Measurements from ENCODE around the gene FRMPD3. TPM values are rescaled to one million over a fixed set of nuclear protein-coding genes. Genes with fewer than 3 reads are reported as not detected.

Gene FRMPD3
- total RNA-seq, 1 experiment from 2014 or later: 0.05 TPM

- no peaks in the 10 kb centered on the region for H3K9me3 Mint-ChIP-seq (ENCODE audit: unreplicated experiment)
These were observed 1.8 kb upstream of the FRMPD3 start for GRCh38 chrX:107447642-107448041.

DNA sequence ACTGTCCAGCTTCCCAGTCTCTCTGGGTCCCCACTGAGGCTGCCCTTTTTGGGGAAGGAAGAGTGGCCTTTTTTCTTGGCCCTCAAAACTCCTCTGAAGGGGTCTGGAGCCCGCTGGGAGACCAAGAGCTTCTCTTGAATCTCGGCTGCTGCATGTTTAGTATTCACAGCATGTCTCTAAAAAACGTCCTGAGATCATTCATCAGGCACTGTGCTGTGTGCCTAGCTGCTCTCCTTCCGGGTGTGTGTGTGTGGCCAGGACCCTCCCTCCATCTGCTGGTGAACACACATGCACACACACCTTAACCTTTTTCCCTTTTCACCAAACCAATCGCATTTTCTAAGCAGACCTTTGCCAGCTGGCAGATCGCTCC is 841 bp upstream of the FRMPD3 start:
- H3K27me3 ChIP-seq (replicated peaks; ENCODE audit: control insufficient read depth, insufficient read depth, low read length): no peaks in the 10 kb centered on the region
- intact Hi-C loops (cut with micrococcal nuclease; ENCODE audit: unreplicated experiment): loop anchor here (10.0 kb wide), 1 partner anchor 344 kb away; no protein-coding TSS in a partner anchor
- TF ChIP-seq CTCF (IDR thresholded peaks at IDR 0.05; ENCODE audit: insufficient read depth in 1 of 2, low read depth in 1 of 2, low read length in 1 of 2, severe bottlenecking in 1 of 2, unreplicated experiment in 1 of 2): no peak
- ChIA-PET POLR2A (no interaction called here), CTCF (no interaction called here)
- no peak for DNase-seq
- Mint-ChIP-seq H3K4me3 (ENCODE audit: unreplicated experiment) (peak overlapping the region; percentile 69), H3K4me1 (ENCODE audit: low read depth, unreplicated experiment) (no peaks in the 10 kb centered on the region), H3K27ac (ENCODE audit: unreplicated experiment) (no peak overlapping the region), H3K36me3 (ENCODE audit: insufficient read depth, unreplicated experiment) (no peaks in the 10 kb centered on the region), H3K27me3 (ENCODE audit: insufficient read depth, unreplicated experiment) (peaks cover 21% of the 10 kb centered on the region), H3K9me3 (ENCODE audit: unreplicated experiment) (no peaks in the 10 kb centered on the region)
- no peaks in the 10 kb centered on the region for H3K9me3 ChIP-seq
- no peaks in the 10 kb centered on the region for H3K36me3 ChIP-seq (ENCODE audit: control insufficient read depth, insufficient read depth, low read length)
- BruUV-seq (replicated peaks): no TSS peak
- no peak overlapping the region for H3K4me3 ChIP-seq (ENCODE audit: low read depth, low read length)
- H3K4me1 ChIP-seq: no peaks in the 10 kb centered on the region

More at GRCh38 chrX:107447642-107448041, 1.8 kb upstream of the FRMPD3 start:
- H3K27me3 Mint-ChIP-seq (ENCODE audit: insufficient read depth, unreplicated experiment): peaks cover 20% of the 10 kb centered on the region
- ChIA-PET POLR2A (no interaction called here), CTCF (no interaction called here)
- H3K27me3 ChIP-seq (replicated peaks; ENCODE audit: control insufficient read depth, insufficient read depth, low read length): no peaks in the 10 kb centered on the region
- no peaks in the 10 kb centered on the region for H3K4me1 Mint-ChIP-seq (ENCODE audit: low read depth, unreplicated experiment)
- H3K4me1 ChIP-seq: no peaks in the 10 kb centered on the region
- TF ChIP-seq CTCF (IDR thresholded peaks at IDR 0.05; ENCODE audit: insufficient read depth in 1 of 2, low read depth in 1 of 2, low read length in 1 of 2, severe bottlenecking in 1 of 2, unreplicated experiment in 1 of 2): no peak
- H3K27ac Mint-ChIP-seq (ENCODE audit: unreplicated experiment): no peak overlapping the region
- BruUV-seq (replicated peaks): no TSS peak
- H3K36me3 ChIP-seq (ENCODE audit: control insufficient read depth, insufficient read depth, low read length): no peaks in the 10 kb centered on the region
- no peak overlapping the region for H3K4me3 ChIP-seq (ENCODE audit: low read depth, low read length)
- DNase-seq: no peak
- H3K36me3 Mint-ChIP-seq (ENCODE audit: insufficient read depth, unreplicated experiment): no peaks in the 10 kb centered on the region
- intact Hi-C loops (cut with micrococcal nuclease; ENCODE audit: unreplicated experiment): loop anchor here (10.0 kb wide), 1 partner anchor 343 kb away; no protein-coding TSS in a partner anchor
- no peak overlapping the region for H3K4me3 Mint-ChIP-seq (ENCODE audit: unreplicated experiment)
- H3K9me3 ChIP-seq: no peaks in the 10 kb centered on the region

DNA sequence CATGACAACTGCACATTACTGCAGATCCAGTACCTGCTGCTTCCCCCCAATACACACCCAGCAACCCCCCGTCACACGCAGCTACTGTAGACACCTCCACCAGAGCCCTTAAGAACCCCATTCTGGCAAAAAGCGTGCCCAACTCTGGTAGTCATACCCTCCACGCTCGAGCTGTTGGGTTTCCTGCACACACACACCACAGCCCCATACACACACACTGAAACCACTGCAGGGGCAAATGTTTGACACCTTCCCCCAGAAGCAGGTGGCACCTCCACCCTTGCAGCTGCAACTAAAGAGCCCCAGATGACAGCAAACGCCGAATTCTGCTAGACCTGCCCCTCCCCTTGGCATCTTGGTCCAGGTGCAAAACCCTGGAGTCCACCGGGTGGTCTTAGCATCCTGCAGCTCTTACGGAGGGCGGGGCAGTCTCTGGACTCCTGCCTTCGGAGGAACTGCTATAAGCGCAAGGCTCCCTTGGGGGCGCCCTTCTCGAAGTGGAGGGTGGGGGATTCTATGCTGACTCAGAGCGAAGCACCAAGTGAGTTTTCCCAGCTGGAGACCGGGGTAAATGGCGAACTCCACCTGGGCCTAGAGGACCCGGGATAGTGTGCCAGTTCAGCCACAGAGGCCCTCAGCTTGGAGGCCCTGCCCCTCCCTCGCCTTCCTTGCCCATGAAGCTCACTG is 1.5 kb downstream of the FRMPD3 start:
- Histone ChIP-seq H3K9me3 (no peaks in the 10 kb centered on the region), H3K36me3 (ENCODE audit: control insufficient read depth, insufficient read depth, low read length) (no peaks in the 10 kb centered on the region), H3K4me3 (ENCODE audit: low read depth, low read length) (no peak overlapping the region), H3K4me1 (no peaks in the 10 kb centered on the region), H3K27me3 (replicated peaks; ENCODE audit: control insufficient read depth, insufficient read depth, low read length) (no peaks in the 10 kb centered on the region)
- peak overlapping the region; percentile 74 for H3K4me3 Mint-ChIP-seq (ENCODE audit: unreplicated experiment)
- no peak overlapping the region for H3K27ac Mint-ChIP-seq (ENCODE audit: unreplicated experiment)
- H3K9me3 Mint-ChIP-seq (ENCODE audit: unreplicated experiment): no peaks in the 10 kb centered on the region
- TF ChIP-seq CTCF (IDR thresholded peaks at IDR 0.05; ENCODE audit: insufficient read depth in 1 of 2, low read depth in 1 of 2, low read length in 1 of 2, severe bottlenecking in 1 of 2, unreplicated experiment in 1 of 2): no peak
- ChIA-PET POLR2A (no interaction called here), CTCF (no interaction called here)
- H3K27me3 Mint-ChIP-seq (ENCODE audit: insufficient read depth, unreplicated experiment): peaks cover 24% of the 10 kb centered on the region
- H3K4me1 Mint-ChIP-seq (ENCODE audit: low read depth, unreplicated experiment): no peaks in the 10 kb centered on the region
- no peak for DNase-seq
- intact Hi-C loops (cut with micrococcal nuclease; ENCODE audit: unreplicated experiment): no loop called here
- no peaks in the 10 kb centered on the region for H3K36me3 Mint-ChIP-seq (ENCODE audit: insufficient read depth, unreplicated experiment)
- no TSS peak for BruUV-seq (replicated peaks)
